Midbrain (tissue), 1 donor: ENCODE data around the gene SLC41A1.

Experiments used
- DNase-seq: peaks from one replicate; lab custom pipeline; 2025; lab: John Stamatoyannopoulos, UW

The SLC41A1 gene

GRCh38 chr1:205822397-205822796 is 9.4 kb upstream of the SLC41A1 start:
- DNase-seq, result no peak

GRCh38 chr1:205817988-205818387 is 5.0 kb upstream of the SLC41A1 start:
- DNase-seq, result no peak

- DNase-seq, result no peak
Observed at GRCh38 chr1:205817364-205817763, 4.4 kb upstream of the SLC41A1 start.

- DNase-seq, result peak; percentile 11
Observed at GRCh38 chr1:205813755-205814058, 709 bp upstream of the SLC41A1 start.

GRCh38 chr1:205812271-205812877 is 624 bp downstream of the SLC41A1 start:
- peak; percentile 46 for DNase-seq

- DNase-seq, result peak; percentile 55
Observed at GRCh38 chr1:205811660-205812059, 1.3 kb downstream of the SLC41A1 start.

- no peak for DNase-seq
Observed at GRCh38 chr1:205810448-205811157, 2.4 kb downstream of the SLC41A1 start.

- DNase-seq, result peak; percentile 6
Observed at GRCh38 chr1:205809942-205810345, 3.1 kb downstream of the SLC41A1 start.

- DNase-seq, result no peak
Observed at GRCh38 chr1:205809469-205809868, 3.5 kb downstream of the SLC41A1 start.

GRCh38 chr1:205805082-205805711 is 7.8 kb downstream of the SLC41A1 start:
- DNase-seq, result no peak

GRCh38 chr1:205804605-205805004 is 8.4 kb downstream of the SLC41A1 start:
- no peak for DNase-seq

GRCh38 chr1:205803986-205804385 is 9.0 kb downstream of the SLC41A1 start:
- no peak for DNase-seq

GRCh38 chr1:205802060-205802459 is 10.9 kb downstream of the SLC41A1 start:
- DNase-seq, result no peak

GRCh38 chr1:205800981-205801703 is 11.9 kb downstream of the SLC41A1 start:
- DNase-seq, result no peak

- DNase-seq, result no peak
Observed at GRCh38 chr1:205800427-205800826, 12.6 kb downstream of the SLC41A1 start.

- DNase-seq, result no peak
Observed at GRCh38 chr1:205798577-205798976, 14.4 kb downstream of the SLC41A1 start.

- no peak for DNase-seq
Observed at GRCh38 chr1:205797168-205797567, 15.8 kb downstream of the SLC41A1 start.

GRCh38 chr1:205794011-205794730 is 18.8 kb downstream of the SLC41A1 start:
- DNase-seq, result no peak

GRCh38 chr1:205792961-205793673 is 19.9 kb downstream of the SLC41A1 start:
- DNase-seq, result no peak

GRCh38 chr1:205792481-205792881 is 20.5 kb downstream of the SLC41A1 start:
- DNase-seq, result no peak

GRCh38 chr1:205791568-205792180 is 21.3 kb downstream of the SLC41A1 start:
- DNase-seq, result peak; percentile 82
